GM23338 (cell line): Measurements from ENCODE around the gene PSKH1. TPM values are rescaled to one million over a fixed set of nuclear protein-coding genes. Genes with fewer than 3 reads are reported as not detected.

Experiments used
- ATAC-seq: fragments of 200-7000 bp; cut with Tn5 transposase; 3 replicates; pipeline ENCODE4 v1.9.1; 2020
- DNase-seq: peaks from one replicate; pipeline ENCODE4 v3.0.0-alpha.2; 2015; ENCODE audit warnings: low spot score
- H2AFZ ChIP-seq: fragments of 200-600 bp; sonication (generic); 2 replicates; pipeline ENCODE4 v1.8.0; 2016; ENCODE audit warnings: antibody characterized with exemption, mild to moderate bottlenecking, moderate library complexity
- H3F3A ChIP-seq: fragments of 200-600 bp; sonication (generic); replicated peaks from 2 replicates; pipeline ENCODE4 v1.8.0; 2017; ENCODE audit warnings: antibody characterized with exemption, mixed run types, low read depth
- H3K27ac ChIP-seq: fragments of 200-600 bp; sonication (generic); 2 replicates; pipeline ENCODE4 v1.6.1; 2016; ENCODE audit warnings: low read depth
- H3K27me3 ChIP-seq: fragments of 200-600 bp; sonication (generic); 2 replicates; pipeline ENCODE4 v1.8.0; 2016; ENCODE audit warnings: mild to moderate bottlenecking, mixed run types, moderate library complexity; ENCODE audit not compliant: insufficient read depth
- H3K36me3 ChIP-seq: fragments of 200-600 bp; sonication (generic); 2 replicates; pipeline ENCODE4 v1.8.0; 2016; ENCODE audit warnings: mild to moderate bottlenecking; ENCODE audit not compliant: insufficient read depth
- H3K4me1 ChIP-seq: fragments of 200-600 bp; sonication (generic); 2 replicates; pipeline ENCODE4 v1.8.0; 2016; ENCODE audit warnings: mild to moderate bottlenecking, moderate library complexity; ENCODE audit not compliant: insufficient read depth
- H3K4me2 ChIP-seq: fragments of 200-600 bp; sonication (generic); 2 replicates; pipeline ENCODE4 v1.7.1; 2017; ENCODE audit warnings: mixed run types
- H3K4me3 ChIP-seq: fragments of 200-600 bp; sonication (generic); 2 replicates; pipeline ENCODE4 v1.6.1; 2016; ENCODE audit warnings: mixed run types
- H3K79me2 ChIP-seq: fragments of 200-600 bp; sonication (generic); replicated peaks from 2 replicates; pipeline ENCODE4 v1.8.0; 2017; ENCODE audit warnings: mild to moderate bottlenecking; ENCODE audit not compliant: insufficient read depth
- H3K9me2 ChIP-seq: fragments of 200-600 bp; sonication (generic); 2 replicates; pipeline ENCODE4 v1.8.0; 2017; ENCODE audit not compliant: insufficient read depth
- H4K20me1 ChIP-seq: fragments of 200-600 bp; sonication (generic); replicated peaks from 2 replicates; pipeline ENCODE4 v1.8.0; 2017; ENCODE audit warnings: mild to moderate bottlenecking; ENCODE audit not compliant: insufficient read depth
- H3K27ac Mint-ChIP-seq: 2 replicates; pipeline ENCODE4 v1.8.0; 2020; ENCODE audit warnings: inconsistent platforms, mild to moderate bottlenecking, moderate library complexity, mixed read lengths
- H3K27me3 Mint-ChIP-seq: 3 replicates; pipeline ENCODE4 v1.8.0; 2022; ENCODE audit warnings: low read depth, mild to moderate bottlenecking, moderate library complexity, mixed read lengths, inconsistent platforms; ENCODE audit not compliant: insufficient read depth, poor library complexity
- H3K36me3 Mint-ChIP-seq: 3 replicates; pipeline ENCODE4 v1.8.0; 2021; ENCODE audit warnings: low read depth, mild to moderate bottlenecking, inconsistent platforms, moderate library complexity, mixed read lengths
- H3K4me1 Mint-ChIP-seq: 3 replicates; pipeline ENCODE4 v1.8.0; 2020; ENCODE audit warnings: mild to moderate bottlenecking, inconsistent platforms, mixed read lengths
- H3K4me3 Mint-ChIP-seq: 3 replicates; pipeline ENCODE4 v1.8.0; 2021; ENCODE audit warnings: moderate library complexity, mild to moderate bottlenecking, inconsistent platforms, mixed read lengths
- H3K9me3 Mint-ChIP-seq: 3 replicates; pipeline ENCODE4 v1.8.0; 2020; ENCODE audit warnings: moderate library complexity, mild to moderate bottlenecking, inconsistent platforms, mixed read lengths
- CREB1 ChIP-seq: fragments of 250-450 bp; sonication (Bioruptor Pico); IDR thresholded peaks from 2 replicates; pipeline ENCODE4 v1.5.0; 2020; ENCODE audit warnings: low read depth, mild to moderate bottlenecking, moderate library complexity
- EZH2 ChIP-seq: fragments of 200-600 bp; sonication (generic); IDR thresholded peaks from one replicate; pipeline ENCODE4 v1.8.0; 2017; ENCODE audit warnings: antibody characterized with exemption, mild to moderate bottlenecking, low read depth; ENCODE audit not compliant: unreplicated experiment
- EZH2phosphoT487 ChIP-seq: fragments of 200-600 bp; sonication (generic); IDR thresholded peaks from one replicate; pipeline ENCODE4 v1.8.1; 2018; ENCODE audit warnings: antibody characterized with exemption; ENCODE audit not compliant: unreplicated experiment
- JUNB ChIP-seq: IDR thresholded peaks from one replicate; pipeline ENCODE4 v1.6.1; 2016; ENCODE audit warnings: antibody characterized with exemption; ENCODE audit not compliant: unreplicated experiment
- NANOG ChIP-seq: IDR thresholded peaks from 2 replicates; pipeline ENCODE4 v1.6.1; 2016; ENCODE audit warnings: antibody characterized with exemption, borderline replicate concordance
- POLR2AphosphoS5 ChIP-seq: IDR thresholded peaks from 2 replicates; pipeline ENCODE4 v1.6.1; 2016; ENCODE audit warnings: antibody characterized with exemption, low read depth
- STAT1 ChIP-seq: IDR thresholded peaks from one replicate; pipeline ENCODE4 v1.6.1; 2016; ENCODE audit warnings: antibody characterized with exemption; ENCODE audit not compliant: unreplicated experiment
- ZNF114 ChIP-seq: fragments of 250-450 bp; sonication (Bioruptor Pico); IDR thresholded peaks from 2 replicates; pipeline ENCODE4 v1.5.0; 2020; ENCODE audit warnings: mild to moderate bottlenecking, moderate library complexity
- ZNF331 ChIP-seq: fragments of 250-450 bp; sonication (Bioruptor Pico); IDR thresholded peaks from 2 replicates; pipeline ENCODE4 v1.5.0; 2020; ENCODE audit warnings: low read depth, mild to moderate bottlenecking, moderate library complexity
- polyA plus RNA-seq: library from polyadenylated mRNA; unstranded; fragments of >200 nt; fragmentation: Nextera tagmentation; extraction: Ambion mirVana; gene quantifications from 2 replicates; pipeline ENCODE4 v1.2.1, GENCODE V29; 2016
- total RNA-seq: library from RNA; depleted of rRNA; stranded (reverse); fragments of >200 nt; shearing (Covaris generic); gene quantifications from 2 replicates; pipeline ENCODE4 v1.2.3, GENCODE V29; 2014
- TF ChIP-seq, protein P1 (sequence below): fragments of 250-450 bp; sonication (Bioruptor Pico); IDR thresholded peaks from 2 replicates; pipeline ENCODE4 v1.5.0; 2020; ENCODE audit warnings: mild to moderate bottlenecking, moderate library complexity

The PSKH1 gene
- total and polyA plus RNA-seq, 2 experiments from 2014 or later: 14.3 to 23.9 TPM

- no peaks in the 10 kb centered on the region for H3K9me2 ChIP-seq
- peak; percentile 62 for DNase-seq
- H3K4me2 ChIP-seq: peak within 1 kb of the TSS; percentile 98
- H3K27me3 Mint-ChIP-seq: peaks cover 14% of the 10 kb centered on the region
- no peaks in the 10 kb centered on the region for H3K9me3 Mint-ChIP-seq
- peak within 1 kb of the TSS; percentile 91 for H3K4me3 ChIP-seq
- TF ChIP-seq EZH2phosphoT487 (no peak), EZH2 (no peak), POLR2AphosphoS5 (no peak), STAT1 (no peak), CREB1 (CRISPR knock-in tag) (no peak), NANOG (no peak), ZNF114 (no peak), JUNB (no peak), ZNF331 (CRISPR knock-in tag) (no peak)
- TF ChIP-seq, protein P1, sequence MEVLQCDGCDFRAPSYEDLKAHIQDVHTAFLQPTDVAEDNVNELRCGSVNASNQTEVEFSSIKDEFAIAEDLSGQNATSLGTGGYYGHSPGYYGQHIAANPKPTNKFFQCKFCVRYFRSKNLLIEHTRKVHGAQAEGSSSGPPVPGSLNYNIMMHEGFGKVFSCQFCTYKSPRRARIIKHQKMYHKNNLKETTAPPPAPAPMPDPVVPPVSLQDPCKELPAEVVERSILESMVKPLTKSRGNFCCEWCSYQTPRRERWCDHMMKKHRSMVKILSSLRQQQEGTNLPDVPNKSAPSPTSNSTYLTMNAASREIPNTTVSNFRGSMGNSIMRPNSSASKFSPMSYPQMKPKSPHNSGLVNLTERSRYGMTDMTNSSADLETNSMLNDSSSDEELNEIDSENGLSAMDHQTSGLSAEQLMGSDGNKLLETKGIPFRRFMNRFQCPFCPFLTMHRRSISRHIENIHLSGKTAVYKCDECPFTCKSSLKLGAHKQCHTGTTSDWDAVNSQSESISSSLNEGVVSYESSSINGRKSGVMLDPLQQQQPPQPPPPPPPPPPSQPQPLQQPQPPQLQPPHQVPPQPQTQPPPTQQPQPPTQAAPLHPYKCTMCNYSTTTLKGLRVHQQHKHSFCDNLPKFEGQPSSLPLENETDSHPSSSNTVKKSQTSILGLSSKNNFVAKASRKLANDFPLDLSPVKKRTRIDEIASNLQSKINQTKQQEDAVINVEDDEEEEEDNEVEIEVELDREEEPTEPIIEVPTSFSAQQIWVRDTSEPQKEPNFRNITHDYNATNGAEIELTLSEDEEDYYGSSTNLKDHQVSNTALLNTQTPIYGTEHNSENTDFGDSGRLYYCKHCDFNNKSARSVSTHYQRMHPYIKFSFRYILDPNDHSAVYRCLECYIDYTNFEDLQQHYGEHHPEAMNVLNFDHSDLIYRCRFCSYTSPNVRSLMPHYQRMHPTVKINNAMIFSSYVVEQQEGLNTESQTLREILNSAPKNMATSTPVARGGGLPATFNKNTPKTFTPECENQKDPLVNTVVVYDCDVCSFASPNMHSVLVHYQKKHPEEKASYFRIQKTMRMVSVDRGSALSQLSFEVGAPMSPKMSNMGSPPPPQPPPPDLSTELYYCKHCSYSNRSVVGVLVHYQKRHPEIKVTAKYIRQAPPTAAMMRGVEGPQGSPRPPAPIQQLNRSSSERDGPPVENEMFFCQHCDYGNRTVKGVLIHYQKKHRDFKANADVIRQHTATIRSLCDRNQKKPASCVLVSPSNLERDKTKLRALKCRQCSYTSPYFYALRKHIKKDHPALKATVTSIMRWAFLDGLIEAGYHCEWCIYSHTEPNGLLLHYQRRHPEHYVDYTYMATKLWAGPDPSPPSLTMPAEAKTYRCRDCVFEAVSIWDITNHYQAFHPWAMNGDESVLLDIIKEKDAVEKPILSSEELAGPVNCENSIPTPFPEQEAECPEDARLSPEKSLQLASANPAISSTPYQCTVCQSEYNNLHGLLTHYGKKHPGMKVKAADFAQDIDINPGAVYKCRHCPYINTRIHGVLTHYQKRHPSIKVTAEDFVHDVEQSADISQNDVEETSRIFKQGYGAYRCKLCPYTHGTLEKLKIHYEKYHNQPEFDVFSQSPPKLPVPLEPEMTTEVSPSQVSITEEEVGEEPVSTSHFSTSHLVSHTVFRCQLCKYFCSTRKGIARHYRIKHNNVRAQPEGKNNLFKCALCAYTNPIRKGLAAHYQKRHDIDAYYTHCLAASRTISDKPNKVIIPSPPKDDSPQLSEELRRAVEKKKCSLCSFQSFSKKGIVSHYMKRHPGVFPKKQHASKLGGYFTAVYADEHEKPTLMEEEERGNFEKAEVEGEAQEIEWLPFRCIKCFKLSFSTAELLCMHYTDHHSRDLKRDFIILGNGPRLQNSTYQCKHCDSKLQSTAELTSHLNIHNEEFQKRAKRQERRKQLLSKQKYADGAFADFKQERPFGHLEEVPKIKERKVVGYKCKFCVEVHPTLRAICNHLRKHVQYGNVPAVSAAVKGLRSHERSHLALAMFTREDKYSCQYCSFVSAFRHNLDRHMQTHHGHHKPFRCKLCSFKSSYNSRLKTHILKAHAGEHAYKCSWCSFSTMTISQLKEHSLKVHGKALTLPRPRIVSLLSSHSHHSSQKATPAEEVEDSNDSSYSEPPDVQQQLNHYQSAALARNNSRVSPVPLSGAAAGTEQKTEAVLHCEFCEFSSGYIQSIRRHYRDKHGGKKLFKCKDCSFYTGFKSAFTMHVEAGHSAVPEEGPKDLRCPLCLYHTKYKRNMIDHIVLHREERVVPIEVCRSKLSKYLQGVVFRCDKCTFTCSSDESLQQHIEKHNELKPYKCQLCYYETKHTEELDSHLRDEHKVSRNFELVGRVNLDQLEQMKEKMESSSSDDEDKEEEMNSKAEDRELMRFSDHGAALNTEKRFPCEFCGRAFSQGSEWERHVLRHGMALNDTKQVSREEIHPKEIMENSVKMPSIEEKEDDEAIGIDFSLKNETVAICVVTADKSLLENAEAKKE (CRISPR knock-in tag): no peak
- H3K4me1 ChIP-seq: peaks cover 37% of the 10 kb centered on the region
- H3K36me3 ChIP-seq: 0 out of 2 replicates have a peak, but pooled peaks cover 3% of the 10 kb centered on the region
- peaks cover 51% of the 10 kb centered on the region for H4K20me1 ChIP-seq
- no peak within 1 kb of the TSS for H2AFZ ChIP-seq
- H3K27ac Mint-ChIP-seq: peak within 1 kb of the TSS; percentile 89
- H3K79me2 ChIP-seq: peaks cover 80% of the 10 kb centered on the region
- H3K4me3 Mint-ChIP-seq: peak within 1 kb of the TSS; percentile 95
- ATAC-seq: peak; percentile 21
- peaks cover 37% of the 10 kb centered on the region for H3F3A ChIP-seq
- H3K4me1 Mint-ChIP-seq: peaks cover 37% of the 10 kb centered on the region
- H3K27ac ChIP-seq: peak within 1 kb of the TSS; percentile 97
- no peaks in the 10 kb centered on the region for H3K27me3 ChIP-seq
- H3K36me3 Mint-ChIP-seq: peaks cover 25% of the 10 kb centered on the region
These were observed 45.8 kb upstream of the PSKH1 start, which contains the start of gene CENPT for GRCh38 chr16:67847064-67847861. CENPT (minus strand) TSS chr16:67847693; CDS start chr16:67833859, 13,834 bp downstream.
